Adrenal gland (tissue), 5 donors: ENCODE data around the gene TSSK3.

ENCODE experiments used
- POLR2A ChIP-seq, 2 donors: fragments of 450-650 bp; IDR thresholded peaks; one replicate each; pipeline ENCODE4 v1.6.1; 2017; ENCODE audit warnings: antibody characterized with exemption in 2 of 2, mild to moderate bottlenecking in 2 of 2, moderate library complexity in 1 of 2
- TF ChIP-seq, protein P1 (sequence below), 6 experiments: fragments of 450-650 bp in 4 of 6; fragments of 200-600 bp in 2 of 6; sonication (generic) in 1 of 6; IDR thresholded peaks; 1 replicate in 5 of 6; 2 replicates in 1 of 6; pipeline versions ENCODE4 v1.5.1 to v1.8.0; 2016 to 2021; ENCODE audit warnings: antibody characterized with exemption in 6 of 6, mild to moderate bottlenecking in 2 of 6, moderate library complexity in 1 of 6
- donor health status: DM: no; HTN: no; CAD: no.

- TF ChIP-seq, protein P1, sequence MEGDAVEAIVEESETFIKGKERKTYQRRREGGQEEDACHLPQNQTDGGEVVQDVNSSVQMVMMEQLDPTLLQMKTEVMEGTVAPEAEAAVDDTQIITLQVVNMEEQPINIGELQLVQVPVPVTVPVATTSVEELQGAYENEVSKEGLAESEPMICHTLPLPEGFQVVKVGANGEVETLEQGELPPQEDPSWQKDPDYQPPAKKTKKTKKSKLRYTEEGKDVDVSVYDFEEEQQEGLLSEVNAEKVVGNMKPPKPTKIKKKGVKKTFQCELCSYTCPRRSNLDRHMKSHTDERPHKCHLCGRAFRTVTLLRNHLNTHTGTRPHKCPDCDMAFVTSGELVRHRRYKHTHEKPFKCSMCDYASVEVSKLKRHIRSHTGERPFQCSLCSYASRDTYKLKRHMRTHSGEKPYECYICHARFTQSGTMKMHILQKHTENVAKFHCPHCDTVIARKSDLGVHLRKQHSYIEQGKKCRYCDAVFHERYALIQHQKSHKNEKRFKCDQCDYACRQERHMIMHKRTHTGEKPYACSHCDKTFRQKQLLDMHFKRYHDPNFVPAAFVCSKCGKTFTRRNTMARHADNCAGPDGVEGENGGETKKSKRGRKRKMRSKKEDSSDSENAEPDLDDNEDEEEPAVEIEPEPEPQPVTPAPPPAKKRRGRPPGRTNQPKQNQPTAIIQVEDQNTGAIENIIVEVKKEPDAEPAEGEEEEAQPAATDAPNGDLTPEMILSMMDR (IDR thresholded peaks at IDR 0.05): no peak
- TF ChIP-seq POLR2A (IDR thresholded peaks at IDR 0.05): no peak
Measured at GRCh38 chr1:32398401-32398800, 36.1 kb downstream of the TSSK3 start.
